ENCODE measurements around the gene GFER. TPM values are rescaled to one million over a fixed set of nuclear protein-coding genes. Genes with fewer than 3 reads are reported as not detected.
A peak's percentile ranks its signal among the peaks of the same experiment; 100 is the strongest.

Gene GFER
- total and polyA plus RNA-seq, 9 of the 15 experiments (the other 6 are each of a cell fraction or from before 2014, with no cell fraction given): 4.3 to 53.7 (median 19.8) TPM

DNA sequence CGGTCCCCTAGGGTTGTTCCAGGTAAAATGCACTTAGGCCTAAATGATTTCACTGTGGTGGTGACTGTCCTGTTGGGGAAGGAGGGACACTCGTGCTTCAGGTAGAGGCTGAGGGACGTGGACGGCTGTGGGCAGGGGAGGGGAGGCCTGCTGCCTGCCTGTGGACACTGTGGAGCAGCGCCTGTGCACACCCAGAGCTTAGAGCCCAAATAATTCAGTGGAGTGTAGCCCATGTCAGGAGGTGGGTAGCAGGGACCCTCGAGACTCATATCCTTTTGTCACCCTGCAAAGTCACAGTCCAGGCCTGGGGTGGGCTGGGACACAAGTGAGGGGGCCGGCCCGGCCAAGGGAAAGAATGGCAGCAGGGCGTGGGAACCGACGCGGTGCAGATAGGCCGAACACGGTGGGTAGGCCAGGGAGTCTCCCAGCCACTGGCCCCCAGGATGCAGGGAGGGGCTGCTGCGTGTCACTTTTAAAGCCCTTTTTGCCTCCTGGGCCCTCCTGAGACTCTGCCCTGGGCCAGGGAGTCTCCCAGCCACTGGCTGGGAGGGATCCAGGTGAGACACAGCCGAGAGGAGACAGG lies 42.0 kb downstream of the GFER start:
- WGBS (ENCODE audit: insufficient coverage, low coverage, missing lambda C conversion rate): 79% methylated on average over 14 of the region's 16 CpGs
- peak overlapping the region; percentile 32; the same call in 1 of the 2 replicates for H3K4me3 ChIP-seq
- no peak overlapping the region for H2AFZ ChIP-seq (ENCODE audit: low read depth, low read length)
- no peak for ATAC-seq
- no peak for DNase-seq (ENCODE audit: extremely low read depth in 1 of 4, low spot score in 3 of 4)
- H4K20me1 ChIP-seq (replicated peaks; ENCODE audit: control insufficient read depth, insufficient read depth, low read length): 0 out of 2 replicates have a peak, but pooled peaks cover 7% of the 10 kb centered on the region
- intact Hi-C loops (cut with micrococcal nuclease): no loop called here
- BruUV-seq (replicated peaks): no TSS peak
- no peaks in the 10 kb centered on the region for H3K9me3 ChIP-seq (replicated peaks; ENCODE audit: control insufficient read depth, insufficient read depth, low read depth, low read length)
- peaks cover 3% of the 10 kb centered on the region for H3K9me1 ChIP-seq (ENCODE audit: control insufficient read depth, insufficient read depth, low read length)
- no peak overlapping the region for H3K27ac ChIP-seq (ENCODE audit: extremely low read depth, low read depth, low read length)
- peaks cover 4% of the 10 kb centered on the region; the same call in 1 of the 3 replicates for H3K36me3 ChIP-seq (ENCODE audit: control insufficient read depth, insufficient read depth, low read length)
- H3K27me3 ChIP-seq (ENCODE audit: control insufficient read depth in 2 of 2, insufficient read depth in 2 of 2, low read length in 2 of 2): no peaks in the 10 kb centered on the region
- ChIA-PET POLR2A (interaction anchor here (0.6 to 1.3 kb wide), 3 partner anchors 127 to 192 kb away, joined by 3 to 14 read pairs (median 6); partner anchors contain the start of gene TRAF7), CTCF (ENCODE audit: low intra/inter-chr PET ratio) (no interaction called here)
- no peak for FAIRE-seq
- H3K9ac ChIP-seq (ENCODE audit: insufficient read depth in 1 of 2, low read depth in 2 of 2, low read length in 2 of 2): peak overlapping the region in 1 of 2 experiments; percentile 86; a peak in 2 of 4 replicates
- peaks cover 16% of the 10 kb centered on the region for H3K79me2 ChIP-seq (ENCODE audit: control insufficient read depth, insufficient read depth, low read length)
- H3K4me2 ChIP-seq (ENCODE audit: insufficient read depth, low read length): peak overlapping the region; percentile 69; the same call in 1 of the 2 replicates
- peaks cover 23 to 85% of the 10 kb centered on the region in 2 experiments; a peak in 4 of 5 replicates for H3K4me1 ChIP-seq (replicated peaks in 1 of 2; ENCODE audit: control insufficient read depth in 2 of 2, insufficient read depth in 2 of 2, low read length in 2 of 2)
- in situ Hi-C loops (cut with MboI): no loop called here
- TF ChIP-seq, protein P1, sequence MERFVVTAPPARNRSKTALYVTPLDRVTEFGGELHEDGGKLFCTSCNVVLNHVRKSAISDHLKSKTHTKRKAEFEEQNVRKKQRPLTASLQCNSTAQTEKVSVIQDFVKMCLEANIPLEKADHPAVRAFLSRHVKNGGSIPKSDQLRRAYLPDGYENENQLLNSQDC (CRISPR knock-in tag; IDR thresholded peaks at IDR 0.05): no peak
- TF ChIP-seq THRAP3 (IDR thresholded peaks at IDR 0.05; ENCODE audit: borderline replicate concordance): no peak
- no peak for TF ChIP-seq RBM39 (optimal IDR thresholded peaks at IDR 0.05; ENCODE audit: low read depth, low read length)
- TF ChIP-seq, protein P2, sequence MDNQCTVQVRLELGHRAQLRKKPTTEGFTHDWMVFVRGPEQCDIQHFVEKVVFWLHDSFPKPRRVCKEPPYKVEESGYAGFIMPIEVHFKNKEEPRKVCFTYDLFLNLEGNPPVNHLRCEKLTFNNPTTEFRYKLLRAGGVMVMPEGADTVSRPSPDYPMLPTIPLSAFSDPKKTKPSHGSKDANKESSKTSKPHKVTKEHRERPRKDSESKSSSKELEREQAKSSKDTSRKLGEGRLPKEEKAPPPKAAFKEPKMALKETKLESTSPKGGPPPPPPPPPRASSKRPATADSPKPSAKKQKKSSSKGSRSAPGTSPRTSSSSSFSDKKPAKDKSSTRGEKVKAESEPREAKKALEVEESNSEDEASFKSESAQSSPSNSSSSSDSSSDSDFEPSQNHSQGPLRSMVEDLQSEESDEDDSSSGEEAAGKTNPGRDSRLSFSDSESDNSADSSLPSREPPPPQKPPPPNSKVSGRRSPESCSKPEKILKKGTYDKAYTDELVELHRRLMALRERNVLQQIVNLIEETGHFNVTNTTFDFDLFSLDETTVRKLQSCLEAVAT (IDR thresholded peaks at IDR 0.05): no peak
- TF ChIP-seq SUPT5H (IDR thresholded peaks at IDR 0.05): no peak
- TF ChIP-seq SMAD1 (IDR thresholded peaks at IDR 0.05; ENCODE audit: low read depth, low read length, partially characterized antibody): no peak
- no peak for TF ChIP-seq ZSCAN32 (CRISPR knock-in tag; IDR thresholded peaks at IDR 0.05)
- no peak for TF ChIP-seq CBX8 (IDR thresholded peaks at IDR 0.05; ENCODE audit: borderline replicate concordance, extremely low read depth, low read depth, low read length, poor library complexity, severe bottlenecking)
- TF ChIP-seq, protein P3, sequence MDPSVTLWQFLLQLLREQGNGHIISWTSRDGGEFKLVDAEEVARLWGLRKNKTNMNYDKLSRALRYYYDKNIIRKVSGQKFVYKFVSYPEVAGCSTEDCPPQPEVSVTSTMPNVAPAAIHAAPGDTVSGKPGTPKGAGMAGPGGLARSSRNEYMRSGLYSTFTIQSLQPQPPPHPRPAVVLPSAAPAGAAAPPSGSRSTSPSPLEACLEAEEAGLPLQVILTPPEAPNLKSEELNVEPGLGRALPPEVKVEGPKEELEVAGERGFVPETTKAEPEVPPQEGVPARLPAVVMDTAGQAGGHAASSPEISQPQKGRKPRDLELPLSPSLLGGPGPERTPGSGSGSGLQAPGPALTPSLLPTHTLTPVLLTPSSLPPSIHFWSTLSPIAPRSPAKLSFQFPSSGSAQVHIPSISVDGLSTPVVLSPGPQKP (CRISPR knock-in tag; IDR thresholded peaks at IDR 0.05): no peak
- TF ChIP-seq PRPF4 (IDR thresholded peaks at IDR 0.05; ENCODE audit: insufficient read depth, low read depth, low read length, poor library complexity, severe bottlenecking): no peak
- TF ChIP-seq, protein P4, sequence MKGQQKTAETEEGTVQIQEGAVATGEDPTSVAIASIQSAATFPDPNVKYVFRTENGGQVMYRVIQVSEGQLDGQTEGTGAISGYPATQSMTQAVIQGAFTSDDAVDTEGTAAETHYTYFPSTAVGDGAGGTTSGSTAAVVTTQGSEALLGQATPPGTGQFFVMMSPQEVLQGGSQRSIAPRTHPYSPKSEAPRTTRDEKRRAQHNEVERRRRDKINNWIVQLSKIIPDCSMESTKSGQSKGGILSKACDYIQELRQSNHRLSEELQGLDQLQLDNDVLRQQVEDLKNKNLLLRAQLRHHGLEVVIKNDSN (CRISPR knock-in tag; IDR thresholded peaks at IDR 0.05): no peak
- TF ChIP-seq GTF2F1 (IDR thresholded peaks at IDR 0.05; ENCODE audit: low read depth, low read length): no peak
- TF ChIP-seq TEAD2 (tag; IDR thresholded peaks at IDR 0.05): no peak
- TF ChIP-seq, protein P5, sequence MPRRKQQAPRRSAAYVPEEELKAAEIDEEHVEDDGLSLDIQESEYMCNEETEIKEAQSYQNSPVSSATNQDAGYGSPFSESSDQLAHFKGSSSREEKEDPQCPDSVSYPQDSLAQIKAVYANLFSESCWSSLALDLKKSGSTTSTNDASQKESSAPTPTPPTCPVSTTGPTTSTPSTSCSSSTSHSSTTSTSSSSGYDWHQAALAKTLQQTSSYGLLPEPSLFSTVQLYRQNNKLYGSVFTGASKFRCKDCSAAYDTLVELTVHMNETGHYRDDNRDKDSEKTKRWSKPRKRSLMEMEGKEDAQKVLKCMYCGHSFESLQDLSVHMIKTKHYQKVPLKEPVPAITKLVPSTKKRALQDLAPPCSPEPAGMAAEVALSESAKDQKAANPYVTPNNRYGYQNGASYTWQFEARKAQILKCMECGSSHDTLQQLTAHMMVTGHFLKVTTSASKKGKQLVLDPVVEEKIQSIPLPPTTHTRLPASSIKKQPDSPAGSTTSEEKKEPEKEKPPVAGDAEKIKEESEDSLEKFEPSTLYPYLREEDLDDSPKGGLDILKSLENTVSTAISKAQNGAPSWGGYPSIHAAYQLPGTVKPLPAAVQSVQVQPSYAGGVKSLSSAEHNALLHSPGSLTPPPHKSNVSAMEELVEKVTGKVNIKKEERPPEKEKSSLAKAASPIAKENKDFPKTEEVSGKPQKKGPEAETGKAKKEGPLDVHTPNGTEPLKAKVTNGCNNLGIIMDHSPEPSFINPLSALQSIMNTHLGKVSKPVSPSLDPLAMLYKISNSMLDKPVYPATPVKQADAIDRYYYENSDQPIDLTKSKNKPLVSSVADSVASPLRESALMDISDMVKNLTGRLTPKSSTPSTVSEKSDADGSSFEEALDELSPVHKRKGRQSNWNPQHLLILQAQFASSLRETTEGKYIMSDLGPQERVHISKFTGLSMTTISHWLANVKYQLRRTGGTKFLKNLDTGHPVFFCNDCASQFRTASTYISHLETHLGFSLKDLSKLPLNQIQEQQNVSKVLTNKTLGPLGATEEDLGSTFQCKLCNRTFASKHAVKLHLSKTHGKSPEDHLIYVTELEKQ (CRISPR knock-in tag; IDR thresholded peaks at IDR 0.05): no peak
